ENCODE measurements around the gene OOSP4B. TPM values are rescaled to one million over a fixed set of nuclear protein-coding genes. Genes with fewer than 3 reads are reported as not detected.

The OOSP4B gene
- total and polyA plus RNA-seq, 2 donors (not counting 1 experiment from before 2014, with no cell fraction given) = not detected

DNA sequence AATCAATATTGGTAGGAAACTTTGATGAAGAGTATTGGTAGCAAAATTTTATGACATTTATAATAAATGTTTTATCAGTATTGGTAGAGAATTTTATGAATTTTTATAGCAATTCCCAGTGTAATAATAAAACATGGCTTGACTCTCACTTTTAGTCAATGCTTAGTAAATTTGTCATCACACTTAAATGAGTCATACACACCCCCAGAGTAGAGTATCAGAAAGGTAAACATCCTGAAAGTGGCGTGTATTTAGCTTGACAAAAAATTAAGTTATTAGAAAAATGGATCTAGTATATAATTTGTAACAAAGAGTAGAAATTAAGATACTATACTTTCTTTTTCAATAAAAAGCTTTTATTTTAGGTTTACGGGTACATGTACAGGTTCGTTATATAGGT is 42.1 kb downstream of the OOSP4B start:
- CTCF ChIA-PET = no interaction called here
- DNase-seq (no peak), ATAC-seq (ENCODE audit: low read depth) (no peak)
- intact Hi-C loops (cut with micrococcal nuclease) = no loop called here
- Mint-ChIP-seq H3K4me3 (no peak overlapping the region), H3K27ac (no peak overlapping the region), H3K4me1 (peaks cover 1% of the 10 kb centered on the region), H3K9me3 (ENCODE audit: insufficient read depth) (peaks cover 2% of the 10 kb centered on the region), H3K27me3 (peaks cover 17% of the 10 kb centered on the region)
- H3K4me2 ChIP-seq (replicated peaks; ENCODE audit: low read depth, low read length, poor library complexity, severe bottlenecking) = no peak overlapping the region
- no peaks in the 10 kb centered on the region for H3K9me3 ChIP-seq (ENCODE audit: control extremely low read depth in 1 of 3, control insufficient read depth in 2 of 3, insufficient read depth in 1 of 3, low read length in 2 of 3)
- no peak overlapping the region for H2AFZ ChIP-seq (ENCODE audit: insufficient read depth, low read depth, low read length, poor library complexity, severe bottlenecking)
- WGBS (ENCODE audit: insufficient coverage) = no CpG with 5 or more reads among the region's 3 CpGs
- no peaks in the 10 kb centered on the region for H4K20me1 ChIP-seq (ENCODE audit: control insufficient read depth, insufficient read depth, low read length, poor library complexity, severe bottlenecking)
- no peak overlapping the region for H3K27ac ChIP-seq (ENCODE audit: low read length in 2 of 2)
- H3K79me2 ChIP-seq (ENCODE audit: control insufficient read depth, insufficient read depth, low read length) = no peaks in the 10 kb centered on the region
- POLR2A ChIA-PET = no interaction called here
- H3K4me1 ChIP-seq (ENCODE audit: control insufficient read depth in 2 of 2, insufficient read depth in 2 of 2, low read length in 2 of 2) = peaks cover under 1% of the 10 kb centered on the region in 2 donors
- H3K9ac ChIP-seq (ENCODE audit: low read length) = no peak overlapping the region
- no peak for TF ChIP-seq EZH2 (IDR thresholded peaks at IDR 0.05; ENCODE audit: borderline replicate concordance, insufficient read depth, low read depth, low read length, poor library complexity, severe bottlenecking)
- TF ChIP-seq, protein P1, sequence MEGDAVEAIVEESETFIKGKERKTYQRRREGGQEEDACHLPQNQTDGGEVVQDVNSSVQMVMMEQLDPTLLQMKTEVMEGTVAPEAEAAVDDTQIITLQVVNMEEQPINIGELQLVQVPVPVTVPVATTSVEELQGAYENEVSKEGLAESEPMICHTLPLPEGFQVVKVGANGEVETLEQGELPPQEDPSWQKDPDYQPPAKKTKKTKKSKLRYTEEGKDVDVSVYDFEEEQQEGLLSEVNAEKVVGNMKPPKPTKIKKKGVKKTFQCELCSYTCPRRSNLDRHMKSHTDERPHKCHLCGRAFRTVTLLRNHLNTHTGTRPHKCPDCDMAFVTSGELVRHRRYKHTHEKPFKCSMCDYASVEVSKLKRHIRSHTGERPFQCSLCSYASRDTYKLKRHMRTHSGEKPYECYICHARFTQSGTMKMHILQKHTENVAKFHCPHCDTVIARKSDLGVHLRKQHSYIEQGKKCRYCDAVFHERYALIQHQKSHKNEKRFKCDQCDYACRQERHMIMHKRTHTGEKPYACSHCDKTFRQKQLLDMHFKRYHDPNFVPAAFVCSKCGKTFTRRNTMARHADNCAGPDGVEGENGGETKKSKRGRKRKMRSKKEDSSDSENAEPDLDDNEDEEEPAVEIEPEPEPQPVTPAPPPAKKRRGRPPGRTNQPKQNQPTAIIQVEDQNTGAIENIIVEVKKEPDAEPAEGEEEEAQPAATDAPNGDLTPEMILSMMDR (IDR thresholded peaks at IDR 0.05) = no peak
- no peak overlapping the region for H3K4me3 ChIP-seq (ENCODE audit: control extremely low read depth in 1 of 5, extremely low read depth in 1 of 5, insufficient read depth in 1 of 5, low read depth in 2 of 5, low read length in 4 of 5)
- H3K36me3 ChIP-seq (replicated peaks in 1 of 2; ENCODE audit: control extremely low read depth in 1 of 2, control insufficient read depth in 1 of 2, extremely low read depth in 1 of 2, insufficient read depth in 2 of 2, low read length in 1 of 2) = no peaks in the 10 kb centered on the region
- H3K27me3 ChIP-seq (replicated peaks in 1 of 4; ENCODE audit: control extremely low read depth in 1 of 4, control insufficient read depth in 3 of 4, insufficient read depth in 4 of 4, low read length in 3 of 4) = no peaks in the 10 kb centered on the region

GRCh38 chr11:60059521-60060240 is 42.7 kb downstream of the OOSP4B start:
- CTCF ChIA-PET = no interaction called here
- H2AFZ ChIP-seq (ENCODE audit: insufficient read depth, low read depth, low read length, poor library complexity, severe bottlenecking) = no peak overlapping the region
- Mint-ChIP-seq H3K4me1 (peaks cover 4% of the 10 kb centered on the region), H3K4me3 (no peak overlapping the region), H3K9me3 (ENCODE audit: insufficient read depth) (peaks cover 2% of the 10 kb centered on the region), H3K27ac (no peak overlapping the region), H3K27me3 (peaks cover 17% of the 10 kb centered on the region)
- no peaks in the 10 kb centered on the region for H3K79me2 ChIP-seq (ENCODE audit: control insufficient read depth, insufficient read depth, low read length)
- TF ChIP-seq, protein P1 (IDR thresholded peaks at IDR 0.05) = no peak
- no peak for TF ChIP-seq EZH2 (IDR thresholded peaks at IDR 0.05; ENCODE audit: borderline replicate concordance, insufficient read depth, low read depth, low read length, poor library complexity, severe bottlenecking)
- POLR2A ChIA-PET = no interaction called here
- no peak for DNase-seq
- H3K27ac ChIP-seq (ENCODE audit: low read length in 2 of 2) = no peak overlapping the region
- no peaks in the 10 kb centered on the region for H3K36me3 ChIP-seq (replicated peaks in 1 of 2; ENCODE audit: control extremely low read depth in 1 of 2, control insufficient read depth in 1 of 2, extremely low read depth in 1 of 2, insufficient read depth in 2 of 2, low read length in 1 of 2)
- no peak overlapping the region for H3K4me3 ChIP-seq (ENCODE audit: control extremely low read depth in 1 of 5, extremely low read depth in 1 of 5, insufficient read depth in 1 of 5, low read depth in 2 of 5, low read length in 4 of 5)
- no peak overlapping the region for H3K4me2 ChIP-seq (replicated peaks; ENCODE audit: low read depth, low read length, poor library complexity, severe bottlenecking)
- intact Hi-C loops (cut with micrococcal nuclease) = no loop called here
- H3K4me1 ChIP-seq (ENCODE audit: control insufficient read depth in 2 of 2, insufficient read depth in 2 of 2, low read length in 2 of 2) = peaks cover 3 to 6% of the 10 kb centered on the region in 2 donors
- ATAC-seq (ENCODE audit: low read depth) = no peak
- H3K9me3 ChIP-seq (ENCODE audit: control extremely low read depth in 1 of 3, control insufficient read depth in 2 of 3, insufficient read depth in 1 of 3, low read length in 2 of 3) = no peaks in the 10 kb centered on the region
- H4K20me1 ChIP-seq (ENCODE audit: control insufficient read depth, insufficient read depth, low read length, poor library complexity, severe bottlenecking) = no peaks in the 10 kb centered on the region
- WGBS (ENCODE audit: insufficient coverage) = no CpG with 5 or more reads among the region's 4 CpGs
- no peaks in the 10 kb centered on the region for H3K27me3 ChIP-seq (replicated peaks in 1 of 4; ENCODE audit: control extremely low read depth in 1 of 4, control insufficient read depth in 3 of 4, insufficient read depth in 4 of 4, low read length in 3 of 4)
- no peak overlapping the region for H3K9ac ChIP-seq (ENCODE audit: low read length)

All from B cell (primary cell).